ENCODE data around the gene WFDC11.

WFDC11 gene

GRCh38 chr20:45626540-45626939, 43.5 kb downstream of the WFDC11 start:
- no peaks in the 10 kb centered on the region for H3K27me3 ChIP-seq (replicated peaks; ENCODE audit: control insufficient read depth, insufficient read depth, low read length)
- H3K9ac ChIP-seq (ENCODE audit: low read length), result no peak overlapping the region
- H3K4me1 ChIP-seq (ENCODE audit: control insufficient read depth, insufficient read depth, low read length), result no peaks in the 10 kb centered on the region
- peaks cover 5% of the 10 kb centered on the region for H3K9me3 ChIP-seq (ENCODE audit: control insufficient read depth, low read length)
- no peak for DNase-seq (ENCODE audit: low read depth)
- no peak overlapping the region for H3K4me3 ChIP-seq (ENCODE audit: low read length)
- H3K36me3 ChIP-seq (ENCODE audit: control insufficient read depth, insufficient read depth, low read length, severe bottlenecking), result no peaks in the 10 kb centered on the region

GRCh38 chr20:45621593-45621992, 48.4 kb downstream of the WFDC11 start:
- DNase-seq (ENCODE audit: low read depth), result no peak
- H3K4me1 ChIP-seq (ENCODE audit: control insufficient read depth, insufficient read depth, low read length), result no peaks in the 10 kb centered on the region
- H3K27me3 ChIP-seq (replicated peaks; ENCODE audit: control insufficient read depth, insufficient read depth, low read length), result no peaks in the 10 kb centered on the region
- H3K9me3 ChIP-seq (ENCODE audit: control insufficient read depth, low read length), result peaks cover 5% of the 10 kb centered on the region
- H3K4me3 ChIP-seq (ENCODE audit: low read length), result no peak overlapping the region
- H3K9ac ChIP-seq (ENCODE audit: low read length), result no peak overlapping the region
- H3K36me3 ChIP-seq (ENCODE audit: control insufficient read depth, insufficient read depth, low read length, severe bottlenecking), result no peaks in the 10 kb centered on the region

GRCh38 chr20:45617591-45617990, 52.4 kb downstream of the WFDC11 start:
- Histone ChIP-seq H3K4me1 (ENCODE audit: control insufficient read depth, insufficient read depth, low read length) (no peaks in the 10 kb centered on the region), H3K36me3 (ENCODE audit: control insufficient read depth, insufficient read depth, low read length, severe bottlenecking) (no peaks in the 10 kb centered on the region), H3K4me3 (ENCODE audit: low read length) (no peak overlapping the region), H3K27me3 (replicated peaks; ENCODE audit: control insufficient read depth, insufficient read depth, low read length) (no peaks in the 10 kb centered on the region), H3K9me3 (ENCODE audit: control insufficient read depth, low read length) (no peaks in the 10 kb centered on the region), H3K9ac (ENCODE audit: low read length) (no peak overlapping the region)
- DNase-seq (ENCODE audit: low read depth), result no peak

- H3K27me3 ChIP-seq (replicated peaks; ENCODE audit: control insufficient read depth, insufficient read depth, low read length), result no peaks in the 10 kb centered on the region
- peaks cover under 1% of the 10 kb centered on the region for H3K9me3 ChIP-seq (ENCODE audit: control insufficient read depth, low read length)
- H3K9ac ChIP-seq (ENCODE audit: low read length), result no peak overlapping the region
- no peak overlapping the region for H3K4me3 ChIP-seq (ENCODE audit: low read length)
- H3K4me1 ChIP-seq (ENCODE audit: control insufficient read depth, insufficient read depth, low read length), result peaks cover 14% of the 10 kb centered on the region
- H3K36me3 ChIP-seq (ENCODE audit: control insufficient read depth, insufficient read depth, low read length, severe bottlenecking), result no peaks in the 10 kb centered on the region
- no peak for DNase-seq (ENCODE audit: low read depth)
Observed at GRCh38 chr20:45612314-45612713, 57.7 kb downstream of the WFDC11 start.

- peak; percentile 56 for DNase-seq (ENCODE audit: low read depth)
- H3K9ac ChIP-seq (ENCODE audit: low read length), result no peak overlapping the region
- H3K27me3 ChIP-seq (replicated peaks; ENCODE audit: control insufficient read depth, insufficient read depth, low read length), result no peaks in the 10 kb centered on the region
- H3K4me3 ChIP-seq (ENCODE audit: low read length), result peak overlapping the region; percentile 17
- H3K36me3 ChIP-seq (ENCODE audit: control insufficient read depth, insufficient read depth, low read length, severe bottlenecking), result no peaks in the 10 kb centered on the region
- peaks cover 5% of the 10 kb centered on the region for H3K9me3 ChIP-seq (ENCODE audit: control insufficient read depth, low read length)
- H3K4me1 ChIP-seq (ENCODE audit: control insufficient read depth, insufficient read depth, low read length), result peaks cover 14% of the 10 kb centered on the region
Observed at GRCh38 chr20:45611054-45611453, 59.0 kb downstream of the WFDC11 start.

GRCh38 chr20:45607810-45608209, 62.2 kb downstream of the WFDC11 start:
- Histone ChIP-seq H3K36me3 (ENCODE audit: control insufficient read depth, insufficient read depth, low read length, severe bottlenecking) (no peaks in the 10 kb centered on the region), H3K9me3 (ENCODE audit: control insufficient read depth, low read length) (peaks cover 14% of the 10 kb centered on the region), H3K27me3 (replicated peaks; ENCODE audit: control insufficient read depth, insufficient read depth, low read length) (no peaks in the 10 kb centered on the region), H3K4me1 (ENCODE audit: control insufficient read depth, insufficient read depth, low read length) (peaks cover 14% of the 10 kb centered on the region), H3K9ac (ENCODE audit: low read length) (no peak overlapping the region), H3K4me3 (ENCODE audit: low read length) (no peak overlapping the region)
- no peak for DNase-seq (ENCODE audit: low read depth)
